ENCODE results near the gene VAV2.

The VAV2 gene

GRCh38 chr9:133868203-133868602 is 123.9 kb downstream of the VAV2 start:
- in situ Hi-C loops (cut with MboI; ENCODE audit: low pct_unique_long_range_greater_than_20kb, low sequenced_read_pairs, unreplicated experiment): no loop called here
- TF ChIP-seq CTCF (IDR thresholded peaks at IDR 0.05; ENCODE audit: extremely low read depth, insufficient read depth, missing control alignments): no peak
- DNase-seq (ENCODE audit: low spot score): no peak

GRCh38 chr9:133866946-133867345 is 125.2 kb downstream of the VAV2 start:
- no peak for DNase-seq (ENCODE audit: low spot score)
- in situ Hi-C loops (cut with MboI; ENCODE audit: low pct_unique_long_range_greater_than_20kb, low sequenced_read_pairs, unreplicated experiment): no loop called here
- TF ChIP-seq CTCF (IDR thresholded peaks at IDR 0.05; ENCODE audit: extremely low read depth, insufficient read depth, missing control alignments): no peak

GRCh38 chr9:133864011-133864410 is 128.1 kb downstream of the VAV2 start:
- in situ Hi-C loops (cut with MboI; ENCODE audit: low pct_unique_long_range_greater_than_20kb, low sequenced_read_pairs, unreplicated experiment): no loop called here
- no peak for TF ChIP-seq CTCF (IDR thresholded peaks at IDR 0.05; ENCODE audit: extremely low read depth, insufficient read depth, missing control alignments)
- DNase-seq (ENCODE audit: low spot score): no peak

- in situ Hi-C loops (cut with MboI; ENCODE audit: low pct_unique_long_range_greater_than_20kb, low sequenced_read_pairs, unreplicated experiment): no loop called here
- no peak for TF ChIP-seq CTCF (IDR thresholded peaks at IDR 0.05; ENCODE audit: extremely low read depth, insufficient read depth, missing control alignments)
- DNase-seq (ENCODE audit: low spot score): no peak
Measured at GRCh38 chr9:133863257-133863592, 128.9 kb downstream of the VAV2 start.

- DNase-seq (ENCODE audit: low spot score): no peak
- in situ Hi-C loops (cut with MboI; ENCODE audit: low pct_unique_long_range_greater_than_20kb, low sequenced_read_pairs, unreplicated experiment): no loop called here
- TF ChIP-seq CTCF (IDR thresholded peaks at IDR 0.05; ENCODE audit: extremely low read depth, insufficient read depth, missing control alignments): no peak
Measured at GRCh38 chr9:133862585-133863256, 129.4 kb downstream of the VAV2 start.

GRCh38 chr9:133861692-133862091 is 130.4 kb downstream of the VAV2 start:
- no peak for DNase-seq (ENCODE audit: low spot score)
- in situ Hi-C loops (cut with MboI; ENCODE audit: low pct_unique_long_range_greater_than_20kb, low sequenced_read_pairs, unreplicated experiment): no loop called here
- no peak for TF ChIP-seq CTCF (IDR thresholded peaks at IDR 0.05; ENCODE audit: extremely low read depth, insufficient read depth, missing control alignments)

- in situ Hi-C loops (cut with MboI; ENCODE audit: low pct_unique_long_range_greater_than_20kb, low sequenced_read_pairs, unreplicated experiment): no loop called here
- TF ChIP-seq CTCF (IDR thresholded peaks at IDR 0.05; ENCODE audit: extremely low read depth, insufficient read depth, missing control alignments): no peak
- no peak for DNase-seq (ENCODE audit: low spot score)
Measured at GRCh38 chr9:133861086-133861485, 131.0 kb downstream of the VAV2 start.

Data from GM13977 (cell line).